ENCODE measurements around the gene DST. TPM values are rescaled to one million over a fixed set of nuclear protein-coding genes. Genes with fewer than 3 reads are reported as not detected.

DST gene
- total RNA-seq, 2 experiments from 2014 or later = 1.3 to 1.7 TPM

- ChIA-PET POLR2A (no interaction called here), CTCF (no interaction called here)
- ATAC-seq (no peak), DNase-seq (no peak)
- H3K9me3 Mint-ChIP-seq = no peaks in the 10 kb centered on the region
- H3K4me1 Mint-ChIP-seq (ENCODE audit: low read depth) = no peaks in the 10 kb centered on the region
- H3K36me3 Mint-ChIP-seq (ENCODE audit: low read depth) = no peaks in the 10 kb centered on the region
- intact Hi-C loops (cut with micrococcal nuclease) = no loop called here
- no peaks in the 10 kb centered on the region for H3K27me3 Mint-ChIP-seq
- TF ChIP-seq CTCF (IDR thresholded peaks at IDR 0.05) = no peak
- H3K4me3 Mint-ChIP-seq = no peak overlapping the region
- no peak overlapping the region for H3K27ac Mint-ChIP-seq
Measured at GRCh38 chr6:56528412-56528841, 114.3 kb downstream of the DST start.

DNA sequence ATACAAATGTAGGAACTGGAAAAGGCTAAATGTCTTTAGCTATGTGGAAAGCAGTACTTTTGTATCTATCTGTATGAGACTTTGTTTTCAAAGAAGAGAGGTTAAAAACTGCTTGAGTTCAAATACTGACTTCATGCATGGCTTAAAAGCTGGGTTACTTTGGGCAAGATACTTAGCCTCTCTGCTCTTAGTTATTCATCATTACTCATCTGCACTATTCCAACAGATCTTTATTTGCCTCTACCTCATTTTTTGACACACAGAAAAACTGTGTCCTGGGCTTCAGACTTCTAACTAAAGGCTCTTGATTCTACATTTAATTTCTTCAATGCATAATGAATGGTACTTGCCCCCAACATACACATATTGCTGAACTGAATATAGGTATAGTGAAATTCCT is 114.8 kb downstream of the DST start:
- TF ChIP-seq CTCF (IDR thresholded peaks at IDR 0.05) = no peak
- no peaks in the 10 kb centered on the region for H3K4me1 Mint-ChIP-seq (ENCODE audit: low read depth)
- ChIA-PET POLR2A (no interaction called here), CTCF (no interaction called here)
- H3K9me3 Mint-ChIP-seq = no peaks in the 10 kb centered on the region
- intact Hi-C loops (cut with micrococcal nuclease) = no loop called here
- ATAC-seq (no peak), DNase-seq (no peak)
- H3K27ac Mint-ChIP-seq = no peak overlapping the region
- no peak overlapping the region for H3K4me3 Mint-ChIP-seq
- H3K27me3 Mint-ChIP-seq = no peaks in the 10 kb centered on the region
- no peaks in the 10 kb centered on the region for H3K36me3 Mint-ChIP-seq (ENCODE audit: low read depth)

- no peak for ATAC-seq
- ChIA-PET POLR2A (no interaction called here), CTCF (no interaction called here)
- no peaks in the 10 kb centered on the region for H3K36me3 Mint-ChIP-seq (ENCODE audit: low read depth)
- H3K4me3 Mint-ChIP-seq = no peak overlapping the region
- H3K9me3 Mint-ChIP-seq = no peaks in the 10 kb centered on the region
- intact Hi-C loops (cut with micrococcal nuclease) = no loop called here
- no peak overlapping the region for H3K27ac Mint-ChIP-seq
- no peaks in the 10 kb centered on the region for H3K27me3 Mint-ChIP-seq
- H3K4me1 Mint-ChIP-seq (ENCODE audit: low read depth) = no peaks in the 10 kb centered on the region
- no peak for TF ChIP-seq CTCF (IDR thresholded peaks at IDR 0.05)
- DNase-seq = no peak
Measured at GRCh38 chr6:56526860-56527544, 115.7 kb downstream of the DST start.

- Mint-ChIP-seq H3K27me3 (no peaks in the 10 kb centered on the region), H3K9me3 (no peaks in the 10 kb centered on the region), H3K36me3 (ENCODE audit: low read depth) (no peaks in the 10 kb centered on the region), H3K27ac (no peak overlapping the region), H3K4me1 (ENCODE audit: low read depth) (no peaks in the 10 kb centered on the region), H3K4me3 (no peak overlapping the region)
- TF ChIP-seq CTCF (IDR thresholded peaks at IDR 0.05) = no peak
- POLR2A ChIA-PET = no interaction called here
- intact Hi-C loops (cut with micrococcal nuclease) = no loop called here
- DNase-seq (no peak), ATAC-seq (no peak)
- CTCF ChIA-PET = no interaction called here
Measured at GRCh38 chr6:56525974-56526789, 116.5 kb downstream of the DST start.
